Measurements from ENCODE around the gene PILRA.
"Not testable (repeated sequence)": the region's sequence is repeated elsewhere in the genome, so short reads cannot be mapped to it uniquely, and the experiment has no call there.

PILRA gene

GRCh38 chr7:100435401-100436304 lies 62.4 kb downstream of the PILRA start:
- peak; percentile 55 to 57 for DNase-seq

- DNase-seq: no peak
Measured at GRCh38 chr7:100437150-100438100, 64.1 kb downstream of the PILRA start.

- DNase-seq: no peak
Measured at GRCh38 chr7:100438172-100438571, 64.9 kb downstream of the PILRA start.

DNA sequence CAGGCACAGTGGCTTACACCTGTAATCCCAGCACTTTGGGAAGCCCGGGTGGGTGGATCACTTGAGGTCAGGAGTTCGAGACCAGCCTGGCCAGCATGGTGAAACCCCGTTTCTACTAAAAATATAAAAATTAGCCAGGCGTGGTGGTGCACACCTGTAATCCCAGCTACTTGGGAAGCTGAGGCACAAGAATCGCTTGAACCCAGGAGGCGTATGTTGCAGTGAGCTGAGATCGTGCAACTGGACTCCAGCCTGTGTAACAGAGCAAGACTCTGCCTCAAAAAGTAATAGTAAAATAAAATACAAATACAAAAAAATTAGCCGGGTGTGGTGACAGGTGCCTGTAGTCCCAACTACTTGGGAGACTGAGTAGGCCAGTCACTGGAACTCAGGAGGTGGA lies 65.4 kb downstream of the PILRA start:
- not testable (repeated sequence) for DNase-seq

- DNase-seq: not testable (repeated sequence)
Measured at GRCh38 chr7:100439244-100439643, 66.0 kb downstream of the PILRA start.

DNA sequence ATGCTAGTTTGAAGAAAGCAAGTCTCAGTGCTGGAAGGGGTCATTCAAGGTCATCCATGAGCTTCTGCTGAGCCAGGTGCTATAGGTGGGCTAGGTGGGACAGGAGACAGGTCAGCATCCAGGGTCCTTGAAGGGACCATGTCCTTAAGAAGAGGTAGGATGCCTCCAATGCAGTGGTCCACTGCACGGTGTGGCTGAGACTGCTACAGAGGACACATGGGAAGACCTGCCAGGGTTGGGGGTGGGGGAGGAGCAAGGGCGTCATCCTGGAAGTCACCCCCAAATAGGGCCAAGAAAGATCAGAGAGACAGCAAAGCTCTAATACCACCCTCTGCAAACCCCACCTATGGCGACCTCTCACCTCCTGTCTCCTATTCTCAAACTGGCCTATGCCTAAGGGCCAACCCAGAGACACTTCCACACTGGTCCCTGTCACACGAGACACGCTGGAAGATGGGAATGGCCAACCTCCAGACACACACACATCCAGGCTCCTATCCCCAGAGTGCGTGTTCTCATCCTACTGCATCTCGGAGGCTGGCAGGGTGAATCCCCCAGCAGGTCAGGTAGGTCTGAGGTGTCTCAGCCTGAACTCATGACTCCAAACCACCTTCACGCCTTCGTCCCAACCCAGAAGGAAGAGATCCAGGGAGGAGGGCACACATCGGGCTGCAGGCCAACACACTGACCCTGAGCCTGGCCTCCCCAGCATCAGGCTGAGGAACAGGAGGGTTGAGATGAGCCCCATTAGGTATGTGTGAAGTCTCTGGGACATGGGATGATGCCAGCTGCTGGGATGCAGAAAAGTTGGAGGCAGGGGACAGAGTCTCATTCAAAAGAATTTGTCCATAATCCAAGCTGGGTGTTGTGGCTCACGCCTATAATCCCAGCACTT lies 68.6 kb downstream of the PILRA start:
- no peak for DNase-seq

DNA sequence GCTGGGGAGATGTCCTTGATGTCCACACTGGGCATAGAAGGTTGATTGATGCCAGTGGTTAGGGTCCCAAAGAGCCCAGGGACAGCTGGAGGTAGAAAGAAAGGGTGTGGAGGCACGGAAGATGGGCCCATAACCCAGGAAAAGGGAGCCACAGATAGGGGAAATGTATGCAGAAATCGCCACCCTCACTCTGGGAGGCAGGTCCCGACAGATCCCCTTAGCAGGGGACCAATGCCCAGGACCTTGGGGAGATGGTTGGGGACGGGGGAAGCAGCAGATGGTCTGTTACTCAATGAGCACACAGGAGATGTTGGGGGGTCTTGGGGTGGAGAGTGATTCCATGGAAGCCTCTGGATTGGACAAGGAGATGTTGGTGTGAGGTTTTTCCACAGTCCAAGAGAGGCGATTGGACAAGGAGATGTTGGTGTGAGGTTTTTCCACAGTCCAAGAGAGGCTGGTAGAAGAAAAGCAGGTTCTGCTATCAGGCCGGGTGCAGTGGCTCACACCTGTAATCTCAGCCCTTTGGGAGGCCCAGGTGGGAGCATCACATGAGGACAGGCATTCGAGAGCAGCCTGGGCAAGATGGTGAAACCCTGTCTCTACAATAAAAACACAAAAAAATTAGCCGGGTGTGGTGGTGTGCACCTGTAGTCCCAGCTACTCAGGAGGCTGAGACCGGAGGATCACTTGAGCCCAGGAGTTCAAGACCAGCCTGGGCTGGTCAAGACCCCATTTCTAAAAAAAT lies 70.0 kb downstream of the PILRA start:
- DNase-seq: no peak

GRCh38 chr7:100444311-100445278 lies 71.3 kb downstream of the PILRA start:
- DNase-seq: no peak

GRCh38 chr7:100446040-100446439 lies 72.8 kb downstream of the PILRA start:
- DNase-seq: no peak

GRCh38 chr7:100447363-100447762 lies 74.1 kb downstream of the PILRA start:
- DNase-seq: not testable (repeated sequence)

DNA sequence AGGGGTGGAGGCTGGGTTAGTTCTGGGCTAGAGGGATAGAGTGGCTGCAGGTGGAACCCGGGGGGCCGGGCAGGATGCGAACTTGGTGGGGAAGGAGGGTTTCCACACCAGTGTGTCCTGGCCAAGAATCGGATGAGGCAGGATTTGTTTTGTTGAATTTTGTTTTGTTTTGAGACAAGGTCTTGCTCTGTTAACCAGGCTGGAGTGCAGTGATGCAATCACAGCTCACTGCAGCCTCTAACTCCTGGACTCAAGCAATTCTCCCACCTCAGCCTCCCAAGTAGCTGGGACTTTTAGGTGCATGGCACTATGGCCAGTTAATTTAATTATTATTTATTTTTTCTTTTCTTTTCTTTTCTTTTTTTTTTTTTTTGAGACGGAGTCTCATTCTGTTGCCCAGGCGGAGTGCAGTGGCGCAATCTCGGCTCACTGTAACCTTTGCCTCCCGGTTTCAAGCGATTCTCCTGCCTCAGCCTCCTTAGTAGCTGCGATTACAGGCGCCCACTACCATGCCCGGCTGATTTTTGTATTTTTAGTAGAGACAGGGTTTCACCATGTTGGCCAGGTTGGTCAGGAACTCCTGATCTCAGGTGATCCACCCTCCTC lies 76.0 kb downstream of the PILRA start:
- DNase-seq: no peak

Measured in stimulated activated CD4-positive, alpha-beta T cell treated with anti-CD3 and anti-CD28 coated beads, Interleukin-2, amount 100 ng/mL, for 24 hours (primary cell).